Keratinocyte (primary cell): Measurements from ENCODE around the gene ADD2. TPM values are rescaled to one million over a fixed set of nuclear protein-coding genes. Genes with fewer than 3 reads are reported as not detected.

Source experiments
- DNase-seq: peaks from one replicate; pipeline ENCODE4 v3.0.0-alpha.2; 2011; ENCODE audit warnings: low read depth, missing footprints, low spot score
- FAIRE-seq: peaks from 2 replicates; lab custom pipeline; 2011; peaks lifted over from hg19 to GRCh38; lab: Jason Lieb, UNC
- H2AFZ ChIP-seq: 2 replicates; pipeline ENCODE4 v1.6.0; 2012; ENCODE audit warnings: low read length, control low read depth, inconsistent platforms; ENCODE audit not compliant: control insufficient read depth
- H3K27ac ChIP-seq: 2 replicates; pipeline ENCODE4 v1.5.1; 2011; ENCODE audit warnings: low read length; ENCODE audit not compliant: control insufficient read depth, insufficient read depth
- H3K27me3 ChIP-seq: 3 replicates; pipeline ENCODE4 v1.6.0; 2011; ENCODE audit warnings: low read length; ENCODE audit not compliant: control insufficient read depth, insufficient read depth; ENCODE audit errors: extremely low read depth
- H3K36me3 ChIP-seq, 2 experiments: 2 replicates in 1 of 2; 3 replicates in 1 of 2; pipeline ENCODE4 v1.5.1; 2011; ENCODE audit warnings: low read length in 2 of 2, mild to moderate bottlenecking in 1 of 2; ENCODE audit not compliant: control insufficient read depth in 2 of 2, insufficient read depth in 2 of 2; ENCODE audit errors: extremely low read depth in 1 of 2
- H3K4me1 ChIP-seq: 3 replicates; pipeline ENCODE4 v1.5.1; 2011; ENCODE audit warnings: low read length; ENCODE audit not compliant: control insufficient read depth, insufficient read depth; ENCODE audit errors: extremely low read depth
- H3K4me2 ChIP-seq: 3 replicates; pipeline ENCODE4 v1.6.0; 2011; ENCODE audit warnings: low read depth, low read length; ENCODE audit not compliant: control insufficient read depth, insufficient read depth; ENCODE audit errors: extremely low read depth
- H3K4me3 ChIP-seq, 3 experiments: fragments of 200-600 bp in 1 of 3; sonication (generic) in 1 of 3; 2 replicates in 2 of 3; 3 replicates in 1 of 3; pipeline ENCODE4 v1.5.1; 2011 to 2016; ENCODE audit warnings: low read length in 3 of 3, mild to moderate bottlenecking in 3 of 3, control low read depth in 2 of 3, inconsistent platforms in 1 of 3, low read depth in 1 of 3, mixed read lengths in 1 of 3, mixed run types in 1 of 3, moderate library complexity in 1 of 3; ENCODE audit not compliant: control insufficient read depth in 2 of 3, insufficient read depth in 2 of 3; ENCODE audit errors: extremely low read depth in 1 of 3
- H3K79me2 ChIP-seq: 2 replicates; pipeline ENCODE4 v1.6.0; 2012; ENCODE audit warnings: low read length; ENCODE audit not compliant: control insufficient read depth, insufficient read depth
- H3K9ac ChIP-seq: 3 replicates; pipeline ENCODE4 v1.6.0; 2011; ENCODE audit warnings: low read length; ENCODE audit not compliant: control insufficient read depth, insufficient read depth; ENCODE audit errors: extremely low read depth
- H3K9me1 ChIP-seq: 3 replicates; pipeline ENCODE4 v1.6.0; 2011; ENCODE audit warnings: low read length; ENCODE audit not compliant: control insufficient read depth, insufficient read depth; ENCODE audit errors: extremely low read depth
- H3K9me3 ChIP-seq: 2 replicates; pipeline ENCODE4 v1.5.1; 2012; ENCODE audit warnings: low read depth, low read length; ENCODE audit not compliant: control insufficient read depth
- H4K20me1 ChIP-seq: 3 replicates; pipeline ENCODE4 v1.6.0; 2011; ENCODE audit warnings: low read length; ENCODE audit not compliant: control insufficient read depth, insufficient read depth; ENCODE audit errors: extremely low read depth
- EZH2 ChIP-seq: IDR thresholded peaks from one replicate; pipeline ENCODE4 v1.6.1; 2012; ENCODE audit warnings: inconsistent platforms, mild to moderate bottlenecking, low read length, moderate library complexity
- dilution Hi-C: fragments of 300-500 bp; cut with MboI; formaldehyde crosslinking; loops from one replicate; pipeline ENCODE4 v1.7.0; 2020; ENCODE audit warnings: low sequenced_read_pairs; ENCODE audit not compliant: extremely low pct_ligation_motif_present
- polyA plus RNA-seq, 5 experiments: library from polyadenylated mRNA; depleted of rRNA in 3 of 5; stranded (reverse) in 3 of 5; stranded (forward) in 1 of 5; unstranded in 1 of 5; fragments of >200 nt; gene quantifications; 1 replicate in 1 of 5; 2 replicates in 3 of 5; 3 replicates in 1 of 5; pipeline versions ENCODE4 v1.2.1 to v1.2.3, GENCODE V29; 2011 to 2012; ENCODE audit warnings: missing spikeins in 2 of 5, low read depth in 1 of 5, low replicate concordance in 1 of 5
- TF ChIP-seq, protein P1 (sequence below), 3 experiments: IDR thresholded peaks in 1 of 3; conservative IDR thresholded peaks in 1 of 3; optimal IDR thresholded peaks in 1 of 3; 2 replicates in 2 of 3; 3 replicates in 1 of 3; pipeline versions ENCODE3 to v1.5.1; 2011; ENCODE audit warnings: low read length in 3 of 3, mild to moderate bottlenecking in 3 of 3, moderate library complexity in 2 of 3, control low read depth in 1 of 3, inconsistent platforms in 1 of 3; ENCODE audit not compliant: insufficient read depth in 2 of 3; ENCODE audit errors: extremely low read depth in 1 of 3

The ADD2 gene
- polyA plus RNA-seq, 1 donor (not counting 4 experiments of a cell fraction or from before 2014, with no cell fraction given) = 0.05 TPM

DNA sequence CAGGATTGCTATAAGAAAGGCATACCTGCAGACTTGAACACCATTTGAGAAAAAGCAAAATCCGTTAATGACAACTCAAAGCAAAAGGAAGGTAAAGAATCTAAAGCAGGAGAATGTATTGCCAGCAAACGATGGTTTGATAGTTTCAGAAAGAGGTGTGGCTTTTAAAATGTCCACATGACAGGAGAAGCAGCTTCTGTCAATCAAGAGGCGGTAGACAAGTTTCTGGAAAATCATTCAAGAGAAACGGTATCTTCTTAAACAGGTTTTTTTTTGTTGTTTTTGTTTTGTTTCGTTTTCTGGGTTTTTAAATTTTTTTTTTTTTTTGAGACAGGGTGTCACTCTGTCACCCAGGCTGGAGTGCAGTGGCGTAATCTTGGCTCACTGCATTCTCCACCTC is 38.6 kb upstream of the ADD2 start:
- TF ChIP-seq EZH2 = no peak
- TF ChIP-seq, protein P1, sequence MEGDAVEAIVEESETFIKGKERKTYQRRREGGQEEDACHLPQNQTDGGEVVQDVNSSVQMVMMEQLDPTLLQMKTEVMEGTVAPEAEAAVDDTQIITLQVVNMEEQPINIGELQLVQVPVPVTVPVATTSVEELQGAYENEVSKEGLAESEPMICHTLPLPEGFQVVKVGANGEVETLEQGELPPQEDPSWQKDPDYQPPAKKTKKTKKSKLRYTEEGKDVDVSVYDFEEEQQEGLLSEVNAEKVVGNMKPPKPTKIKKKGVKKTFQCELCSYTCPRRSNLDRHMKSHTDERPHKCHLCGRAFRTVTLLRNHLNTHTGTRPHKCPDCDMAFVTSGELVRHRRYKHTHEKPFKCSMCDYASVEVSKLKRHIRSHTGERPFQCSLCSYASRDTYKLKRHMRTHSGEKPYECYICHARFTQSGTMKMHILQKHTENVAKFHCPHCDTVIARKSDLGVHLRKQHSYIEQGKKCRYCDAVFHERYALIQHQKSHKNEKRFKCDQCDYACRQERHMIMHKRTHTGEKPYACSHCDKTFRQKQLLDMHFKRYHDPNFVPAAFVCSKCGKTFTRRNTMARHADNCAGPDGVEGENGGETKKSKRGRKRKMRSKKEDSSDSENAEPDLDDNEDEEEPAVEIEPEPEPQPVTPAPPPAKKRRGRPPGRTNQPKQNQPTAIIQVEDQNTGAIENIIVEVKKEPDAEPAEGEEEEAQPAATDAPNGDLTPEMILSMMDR (optimal IDR thresholded peaks at IDR 0.05 in 1 of 3, IDR thresholded peaks at IDR 0.05 in 1 of 3, conservative IDR thresholded peaks at IDR 0.05 in 1 of 3; ENCODE audit: extremely low read depth in 1 of 3, insufficient read depth in 2 of 3, low read length in 3 of 3) = no peak
- Histone ChIP-seq H3K4me2 (no peak overlapping the region), H3K27me3 (peaks cover 13% of the 10 kb centered on the region), H2AFZ (no peak overlapping the region), H3K27ac (no peak overlapping the region), H4K20me1 (no peaks in the 10 kb centered on the region), H3K79me2 (no peaks in the 10 kb centered on the region), H3K36me3 (no peaks in the 10 kb centered on the region), H3K4me1 (no peaks in the 10 kb centered on the region), H3K4me3 (no peak overlapping the region), H3K9ac (no peak overlapping the region), H3K9me3 (no peaks in the 10 kb centered on the region), H3K9me1 (no peaks in the 10 kb centered on the region)
- dilution Hi-C loops = no loop called here
- DNase-seq (no peak), FAIRE-seq (no peak)

DNA sequence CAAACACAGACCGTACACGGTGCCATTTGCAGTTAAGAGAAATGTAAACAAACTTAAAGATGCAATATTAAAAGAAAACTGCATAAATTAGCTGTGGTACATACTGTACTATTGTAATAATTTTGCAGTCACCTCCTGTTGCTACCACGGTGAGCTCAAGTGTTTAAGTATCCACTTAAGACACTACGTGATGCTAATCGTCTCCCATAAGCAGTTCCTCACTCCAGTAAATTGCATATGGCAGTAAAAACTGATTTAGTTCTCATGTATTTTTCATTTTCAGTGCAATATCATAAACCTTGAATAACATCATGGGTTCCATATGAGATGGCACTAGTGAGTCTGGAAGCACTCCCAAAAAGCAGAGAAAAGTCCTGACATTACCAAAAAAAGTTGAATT is 38.0 kb upstream of the ADD2 start:
- no peak overlapping the region for H2AFZ ChIP-seq
- TF ChIP-seq, protein P1 (optimal IDR thresholded peaks at IDR 0.05 in 1 of 3, IDR thresholded peaks at IDR 0.05 in 1 of 3, conservative IDR thresholded peaks at IDR 0.05 in 1 of 3; ENCODE audit: extremely low read depth in 1 of 3, insufficient read depth in 2 of 3, low read length in 3 of 3) = no peak
- TF ChIP-seq EZH2 = no peak
- H3K4me1 ChIP-seq = no peaks in the 10 kb centered on the region
- H3K79me2 ChIP-seq = no peaks in the 10 kb centered on the region
- H3K27ac ChIP-seq = no peak overlapping the region
- no peak overlapping the region for H3K4me3 ChIP-seq
- H3K9me1 ChIP-seq = no peaks in the 10 kb centered on the region
- H3K4me2 ChIP-seq = no peak overlapping the region
- DNase-seq (no peak), FAIRE-seq (no peak)
- dilution Hi-C loops = no loop called here
- H3K36me3 ChIP-seq = no peaks in the 10 kb centered on the region
- peaks cover 16% of the 10 kb centered on the region for H3K27me3 ChIP-seq
- H4K20me1 ChIP-seq = no peaks in the 10 kb centered on the region
- H3K9ac ChIP-seq = no peak overlapping the region
- H3K9me3 ChIP-seq = no peaks in the 10 kb centered on the region
